Neural progenitor cell (in vitro differentiated cells): ENCODE measurements around the gene CD244. TPM values are rescaled to one million over a fixed set of nuclear protein-coding genes. Genes with fewer than 3 reads are reported as not detected.
"Not testable (repeated sequence)": the region's sequence is repeated elsewhere in the genome, so short reads cannot be mapped to it uniquely, and the experiment has no call there.

ENCODE experiments used
- DNase-seq: peaks from one replicate; pipeline ENCODE4 v3.0.0-alpha.2; 2016; ENCODE audit warnings: low spot score
- H2AFZ ChIP-seq: fragments of 200-600 bp; sonication (generic); replicated peaks from 2 replicates; pipeline ENCODE4 v1.6.1; 2016; ENCODE audit warnings: antibody characterized with exemption
- H3F3A ChIP-seq: fragments of 200-600 bp; sonication (generic); 2 replicates; pipeline ENCODE4 v1.6.1; 2016; ENCODE audit warnings: antibody characterized with exemption, low read depth
- H3K27ac ChIP-seq: fragments of 200-600 bp; sonication (generic); 2 replicates; pipeline ENCODE4 v1.5.1; 2016; ENCODE audit warnings: mild to moderate bottlenecking
- H3K27me3 ChIP-seq: fragments of 200-600 bp; sonication (generic); 2 replicates; pipeline ENCODE4 v1.6.1; 2016; ENCODE audit warnings: mild to moderate bottlenecking, moderate library complexity
- H3K36me3 ChIP-seq: fragments of 200-600 bp; sonication (generic); 2 replicates; pipeline ENCODE4 v1.5.1; 2016
- H3K4me1 ChIP-seq: fragments of 200-600 bp; sonication (generic); 2 replicates; pipeline ENCODE4 v1.6.1; 2016; ENCODE audit warnings: mixed run types
- H3K4me2 ChIP-seq: fragments of 200-600 bp; sonication (generic); 2 replicates; pipeline ENCODE4 v1.6.1; 2016
- H3K4me3 ChIP-seq: fragments of 200-600 bp; sonication (generic); 2 replicates; pipeline ENCODE4 v1.5.1; 2016
- H3K79me2 ChIP-seq: fragments of 200-600 bp; sonication (generic); 2 replicates; pipeline ENCODE4 v1.6.1; 2016; ENCODE audit warnings: low read depth
- H3K9ac ChIP-seq: fragments of 200-600 bp; sonication (generic); 2 replicates; pipeline ENCODE4 v1.6.1; 2016
- H3K9me3 ChIP-seq: fragments of 200-600 bp; sonication (generic); 2 replicates; pipeline ENCODE4 v1.5.1; 2016; ENCODE audit warnings: low read depth
- H4K20me1 ChIP-seq: fragments of 200-600 bp; sonication (generic); 2 replicates; pipeline ENCODE4 v1.6.1; 2016; ENCODE audit warnings: low read depth
- H3K27ac Mint-ChIP-seq: 3 replicates; pipeline ENCODE4 v1.8.0; 2021; ENCODE audit warnings: mixed read lengths
- H3K27me3 Mint-ChIP-seq: 2 replicates; pipeline ENCODE4 v1.8.0; 2022; ENCODE audit warnings: low read depth, mild to moderate bottlenecking, inconsistent platforms, moderate library complexity, mixed read lengths; ENCODE audit not compliant: insufficient read depth
- H3K36me3 Mint-ChIP-seq: 3 replicates; pipeline ENCODE4 v1.8.0; 2021; ENCODE audit warnings: mixed read lengths
- H3K4me1 Mint-ChIP-seq: 3 replicates; pipeline ENCODE4 v1.8.0; 2021; ENCODE audit warnings: mixed read lengths
- H3K4me3 Mint-ChIP-seq: 3 replicates; pipeline ENCODE4 v1.8.0; 2021; ENCODE audit warnings: mild to moderate bottlenecking, moderate library complexity, mixed read lengths
- H3K9me3 Mint-ChIP-seq: 3 replicates; pipeline ENCODE4 v1.8.0; 2020; ENCODE audit warnings: mixed read lengths
- CTCF ChIP-seq: fragments of 200-600 bp; sonication (generic); IDR thresholded peaks from 2 replicates; pipeline ENCODE4 v1.5.1; 2017; ENCODE audit warnings: antibody characterized with exemption, mild to moderate bottlenecking
- EZH2 ChIP-seq: fragments of 200-600 bp; sonication (generic); IDR thresholded peaks from 2 replicates; pipeline ENCODE4 v1.6.1; 2017; ENCODE audit warnings: antibody characterized with exemption, mild to moderate bottlenecking, moderate library complexity
- EZH2phosphoT487 ChIP-seq: fragments of 200-600 bp; sonication (generic); IDR thresholded peaks from 2 replicates; pipeline ENCODE4 v1.6.1; 2017; ENCODE audit warnings: antibody characterized with exemption
- total RNA-seq: library from RNA; depleted of rRNA; stranded (reverse); fragments of >200 nt; gene quantifications from 2 replicates; pipeline ENCODE4 v1.2.3, GENCODE V29; 2015; ENCODE audit warnings: low replicate concordance

The CD244 gene
- total RNA-seq, 1 donor from 2014 or later: not detected

DNA sequence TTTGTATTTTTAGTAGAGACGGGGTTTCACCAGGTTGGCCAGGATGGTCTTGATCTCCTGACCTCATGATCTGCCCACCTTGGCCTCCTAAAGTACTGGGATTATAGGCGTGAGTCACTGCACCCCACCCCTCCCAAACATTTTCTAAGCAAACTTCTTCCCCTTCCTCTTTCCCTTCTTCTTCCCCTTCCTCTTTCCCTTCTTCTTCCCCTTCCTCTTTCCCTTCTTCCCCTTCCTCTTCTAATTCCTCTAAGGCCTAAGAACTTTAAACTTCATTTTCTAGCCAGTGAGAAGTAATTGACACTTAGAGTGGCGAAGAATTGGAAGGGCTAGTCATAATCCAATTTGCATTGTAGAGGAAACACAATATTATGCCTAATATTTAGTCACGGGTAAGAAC, 12.9 kb upstream of the CD244 start:
- H3K4me3 ChIP-seq, H3K4me2 ChIP-seq, H3K4me1 Mint-ChIP-seq, H3K27me3 Mint-ChIP-seq, H3K27ac Mint-ChIP-seq, H3F3A ChIP-seq, H3K4me1 ChIP-seq, DNase-seq, H3K79me2 ChIP-seq, H3K27me3 ChIP-seq, H4K20me1 ChIP-seq, H3K36me3 Mint-ChIP-seq, H3K9ac ChIP-seq, H3K9me3 ChIP-seq, H3K36me3 ChIP-seq, H2AFZ ChIP-seq, H3K27ac ChIP-seq, H3K9me3 Mint-ChIP-seq, H3K4me3 Mint-ChIP-seq: not testable (repeated sequence)

DNA sequence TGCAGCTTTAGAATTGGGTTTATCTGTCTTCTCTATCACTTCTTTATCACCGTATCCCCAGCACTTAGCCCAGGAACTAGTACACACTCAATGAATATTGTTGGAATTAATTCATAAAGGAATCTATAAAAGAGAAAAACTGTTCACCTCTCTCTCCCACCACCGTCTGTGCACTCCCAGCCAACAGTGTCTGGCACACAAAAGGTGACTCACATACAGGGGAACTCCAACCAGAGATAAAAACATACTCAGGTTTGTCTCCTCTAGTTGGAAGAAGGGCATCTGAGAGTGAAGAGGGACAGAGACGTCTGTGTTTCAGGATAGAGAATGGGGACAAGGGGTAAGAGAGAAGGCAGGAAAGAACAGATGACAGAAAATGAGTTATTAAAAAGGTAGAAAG, 12.2 kb upstream of the CD244 start:
- H3K9me3 Mint-ChIP-seq: peaks cover 2% of the 10 kb centered on the region
- TF ChIP-seq EZH2phosphoT487: no peak
- no peak for TF ChIP-seq EZH2
- TF ChIP-seq CTCF: no peak
- Histone ChIP-seq H3K79me2 (no peaks in the 10 kb centered on the region), H3K27ac (no peak overlapping the region), H3K36me3 (no peaks in the 10 kb centered on the region), H3K27me3 (no peaks in the 10 kb centered on the region), H2AFZ (no peak overlapping the region), H3K9ac (no peak overlapping the region), H4K20me1 (no peaks in the 10 kb centered on the region), H3K4me1 (no peaks in the 10 kb centered on the region), H3F3A (no peaks in the 10 kb centered on the region), H3K9me3 (no peaks in the 10 kb centered on the region), H3K4me2 (no peak overlapping the region), H3K4me3 (no peak overlapping the region)
- no peak overlapping the region for H3K27ac Mint-ChIP-seq
- DNase-seq: no peak
- H3K4me1 Mint-ChIP-seq: no peaks in the 10 kb centered on the region
- H3K36me3 Mint-ChIP-seq: no peaks in the 10 kb centered on the region
- no peak overlapping the region for H3K4me3 Mint-ChIP-seq
- H3K27me3 Mint-ChIP-seq: peaks cover 3% of the 10 kb centered on the region

GRCh38 chr1:160868141-160868540, 5.5 kb upstream of the CD244 start:
- H3K4me1 ChIP-seq: no peaks in the 10 kb centered on the region
- no peaks in the 10 kb centered on the region for H3K27me3 ChIP-seq
- Mint-ChIP-seq H3K4me1 (peaks cover 5% of the 10 kb centered on the region), H3K9me3 (no peaks in the 10 kb centered on the region), H3K36me3 (no peaks in the 10 kb centered on the region), H3K27me3 (peaks cover 2% of the 10 kb centered on the region), H3K27ac (no peak overlapping the region), H3K4me3 (no peak overlapping the region)
- DNase-seq: no peak
- H3F3A ChIP-seq: no peaks in the 10 kb centered on the region
- H3K9ac ChIP-seq: no peak overlapping the region
- no peaks in the 10 kb centered on the region for H3K79me2 ChIP-seq
- no peaks in the 10 kb centered on the region for H3K9me3 ChIP-seq
- H4K20me1 ChIP-seq: no peaks in the 10 kb centered on the region
- no peaks in the 10 kb centered on the region for H3K36me3 ChIP-seq
- H2AFZ ChIP-seq: no peak overlapping the region
- TF ChIP-seq EZH2 (no peak), CTCF (no peak)
- no peak overlapping the region for H3K4me2 ChIP-seq
- no peak overlapping the region for H3K27ac ChIP-seq
- no peak overlapping the region for H3K4me3 ChIP-seq

- not testable (repeated sequence) for H3K4me1 ChIP-seq, H3K4me2 ChIP-seq, H3K4me1 Mint-ChIP-seq, H4K20me1 ChIP-seq, H3K27me3 ChIP-seq, H3K9me3 Mint-ChIP-seq, H3K79me2 ChIP-seq, H3K36me3 Mint-ChIP-seq, H3K27ac Mint-ChIP-seq, H3K9ac ChIP-seq, H3K4me3 Mint-ChIP-seq, H3K27ac ChIP-seq, H3F3A ChIP-seq, H3K9me3 ChIP-seq, H3K4me3 ChIP-seq, DNase-seq, H3K27me3 Mint-ChIP-seq, H3K36me3 ChIP-seq, H2AFZ ChIP-seq
Measured at GRCh38 chr1:160867651-160868050, 5.0 kb upstream of the CD244 start.
